ENCODE data around the gene FBXL3. TPM values are rescaled to one million over a fixed set of nuclear protein-coding genes. Genes with fewer than 3 reads are reported as not detected.

FBXL3 gene
- polyA plus RNA-seq, 2 of the 4 experiments (the other 2 are of a cell fraction) = 17.8 to 24.0 TPM

- FAIRE-seq = no peak
- TF ChIP-seq KDM5A (IDR thresholded peaks at IDR 0.05) (no peak), ZC3H11A (IDR thresholded peaks at IDR 0.05) (no peak), ZNF302 (CRISPR knock-in tag; IDR thresholded peaks at IDR 0.05) (no peak), USF2 (IDR thresholded peaks at IDR 0.05) (no peak), EP300 (IDR thresholded peaks at IDR 0.05) (no peak), ATOH8 (CRISPR knock-in tag; IDR thresholded peaks at IDR 0.05; ENCODE audit: low read depth) (no peak), TP53 (CRISPR knock-in tag; IDR thresholded peaks at IDR 0.05) (no peak), ZFP36 (IDR thresholded peaks at IDR 0.05; ENCODE audit: borderline replicate concordance, partially characterized antibody) (no peak), HOXB13 (CRISPR knock-in tag; IDR thresholded peaks at IDR 0.05; ENCODE audit: low read depth) (no peak), FOSB (CRISPR knock-in tag; IDR thresholded peaks at IDR 0.05) (no peak), NR3C1 (IDR thresholded peaks at IDR 0.05) (no peak), RNF2 (IDR thresholded peaks at IDR 0.05; ENCODE audit: borderline replicate concordance, low read depth) (no peak), HOXA7 (CRISPR knock-in tag; IDR thresholded peaks at IDR 0.05) (no peak), ELK1 (IDR thresholded peaks at IDR 0.05; ENCODE audit: low read depth, low read length) (no peak), RFX5 (IDR thresholded peaks at IDR 0.05) (no peak), TFCP2L1 (CRISPR knock-in tag; IDR thresholded peaks at IDR 0.05) (no peak), MAX (IDR thresholded peaks at IDR 0.05) (no peak), BCL3 (IDR thresholded peaks at IDR 0.05) (no peak), HOXB5 (CRISPR knock-in tag; IDR thresholded peaks at IDR 0.05) (no peak)
- TF ChIP-seq, protein P1, sequence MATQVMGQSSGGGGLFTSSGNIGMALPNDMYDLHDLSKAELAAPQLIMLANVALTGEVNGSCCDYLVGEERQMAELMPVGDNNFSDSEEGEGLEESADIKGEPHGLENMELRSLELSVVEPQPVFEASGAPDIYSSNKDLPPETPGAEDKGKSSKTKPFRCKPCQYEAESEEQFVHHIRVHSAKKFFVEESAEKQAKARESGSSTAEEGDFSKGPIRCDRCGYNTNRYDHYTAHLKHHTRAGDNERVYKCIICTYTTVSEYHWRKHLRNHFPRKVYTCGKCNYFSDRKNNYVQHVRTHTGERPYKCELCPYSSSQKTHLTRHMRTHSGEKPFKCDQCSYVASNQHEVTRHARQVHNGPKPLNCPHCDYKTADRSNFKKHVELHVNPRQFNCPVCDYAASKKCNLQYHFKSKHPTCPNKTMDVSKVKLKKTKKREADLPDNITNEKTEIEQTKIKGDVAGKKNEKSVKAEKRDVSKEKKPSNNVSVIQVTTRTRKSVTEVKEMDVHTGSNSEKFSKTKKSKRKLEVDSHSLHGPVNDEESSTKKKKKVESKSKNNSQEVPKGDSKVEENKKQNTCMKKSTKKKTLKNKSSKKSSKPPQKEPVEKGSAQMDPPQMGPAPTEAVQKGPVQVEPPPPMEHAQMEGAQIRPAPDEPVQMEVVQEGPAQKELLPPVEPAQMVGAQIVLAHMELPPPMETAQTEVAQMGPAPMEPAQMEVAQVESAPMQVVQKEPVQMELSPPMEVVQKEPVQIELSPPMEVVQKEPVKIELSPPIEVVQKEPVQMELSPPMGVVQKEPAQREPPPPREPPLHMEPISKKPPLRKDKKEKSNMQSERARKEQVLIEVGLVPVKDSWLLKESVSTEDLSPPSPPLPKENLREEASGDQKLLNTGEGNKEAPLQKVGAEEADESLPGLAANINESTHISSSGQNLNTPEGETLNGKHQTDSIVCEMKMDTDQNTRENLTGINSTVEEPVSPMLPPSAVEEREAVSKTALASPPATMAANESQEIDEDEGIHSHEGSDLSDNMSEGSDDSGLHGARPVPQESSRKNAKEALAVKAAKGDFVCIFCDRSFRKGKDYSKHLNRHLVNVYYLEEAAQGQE (IDR thresholded peaks at IDR 0.05) = no peak
- WGBS (ENCODE audit: missing lambda C conversion rate) = 41% methylated on average over 5 of the region's 5 CpGs
Observed at GRCh38 chr13:77038907-77039480, 12.0 kb upstream of the FBXL3 start.

More at GRCh38 chr13:77038907-77039480, 12.0 kb upstream of the FBXL3 start:
- ChIA-PET POLR2A (no interaction called here), CTCF (no interaction called here)
- Histone ChIP-seq H3K4me2 (no peak overlapping the region), H3K4me1 (no peaks in the 10 kb centered on the region), H3K27ac (no peak overlapping the region), H3K9me3 (no peaks in the 10 kb centered on the region), H3K4me3 (no peak overlapping the region)
- ATAC-seq (no peak), DNase-seq (ENCODE audit: low read depth in 1 of 2, low spot score in 1 of 2) (no peak)
